LNCaP clone FGC (cell line): Measurements from ENCODE around the gene PLA2R1.

Experiments
- DNase-seq: peaks from one replicate; pipeline ENCODE4 v3.0.0-alpha.2; 2011; ENCODE audit warnings: low read depth
- H3K4me3 ChIP-seq: 2 replicates; pipeline ENCODE4 v1.5.1; 2011; ENCODE audit warnings: mild to moderate bottlenecking, low read depth, low read length, control low read depth
- TF ChIP-seq, protein P1 (sequence below): IDR thresholded peaks from 2 replicates; pipeline ENCODE4 v1.5.1; 2012; ENCODE audit warnings: mild to moderate bottlenecking; ENCODE audit not compliant: control insufficient read depth, insufficient read depth; ENCODE audit errors: extremely low read depth

The PLA2R1 gene

DNA sequence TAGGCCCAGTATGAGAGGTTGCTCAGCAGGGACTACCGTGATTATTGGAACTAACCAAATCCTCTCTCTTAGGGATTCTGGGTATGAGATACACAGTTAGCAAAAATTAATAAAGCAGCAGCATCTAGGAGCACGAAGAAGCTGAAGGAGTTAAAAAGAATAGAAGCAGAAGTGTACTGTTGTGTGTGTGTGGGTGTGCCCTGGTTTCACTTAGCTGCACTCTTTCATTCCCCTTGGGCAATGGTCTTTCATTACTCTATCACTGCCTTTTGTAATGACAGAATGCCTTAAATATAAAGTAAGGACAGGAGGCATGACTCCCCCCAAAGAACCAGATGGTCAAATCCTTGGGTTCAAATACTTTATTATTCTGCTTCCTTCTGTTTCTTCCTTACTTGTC, 148.5 kb downstream of the PLA2R1 start:
- no peak for DNase-seq
- H3K4me3 ChIP-seq: no peak overlapping the region
- TF ChIP-seq, protein P1, sequence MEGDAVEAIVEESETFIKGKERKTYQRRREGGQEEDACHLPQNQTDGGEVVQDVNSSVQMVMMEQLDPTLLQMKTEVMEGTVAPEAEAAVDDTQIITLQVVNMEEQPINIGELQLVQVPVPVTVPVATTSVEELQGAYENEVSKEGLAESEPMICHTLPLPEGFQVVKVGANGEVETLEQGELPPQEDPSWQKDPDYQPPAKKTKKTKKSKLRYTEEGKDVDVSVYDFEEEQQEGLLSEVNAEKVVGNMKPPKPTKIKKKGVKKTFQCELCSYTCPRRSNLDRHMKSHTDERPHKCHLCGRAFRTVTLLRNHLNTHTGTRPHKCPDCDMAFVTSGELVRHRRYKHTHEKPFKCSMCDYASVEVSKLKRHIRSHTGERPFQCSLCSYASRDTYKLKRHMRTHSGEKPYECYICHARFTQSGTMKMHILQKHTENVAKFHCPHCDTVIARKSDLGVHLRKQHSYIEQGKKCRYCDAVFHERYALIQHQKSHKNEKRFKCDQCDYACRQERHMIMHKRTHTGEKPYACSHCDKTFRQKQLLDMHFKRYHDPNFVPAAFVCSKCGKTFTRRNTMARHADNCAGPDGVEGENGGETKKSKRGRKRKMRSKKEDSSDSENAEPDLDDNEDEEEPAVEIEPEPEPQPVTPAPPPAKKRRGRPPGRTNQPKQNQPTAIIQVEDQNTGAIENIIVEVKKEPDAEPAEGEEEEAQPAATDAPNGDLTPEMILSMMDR: no peak

DNA sequence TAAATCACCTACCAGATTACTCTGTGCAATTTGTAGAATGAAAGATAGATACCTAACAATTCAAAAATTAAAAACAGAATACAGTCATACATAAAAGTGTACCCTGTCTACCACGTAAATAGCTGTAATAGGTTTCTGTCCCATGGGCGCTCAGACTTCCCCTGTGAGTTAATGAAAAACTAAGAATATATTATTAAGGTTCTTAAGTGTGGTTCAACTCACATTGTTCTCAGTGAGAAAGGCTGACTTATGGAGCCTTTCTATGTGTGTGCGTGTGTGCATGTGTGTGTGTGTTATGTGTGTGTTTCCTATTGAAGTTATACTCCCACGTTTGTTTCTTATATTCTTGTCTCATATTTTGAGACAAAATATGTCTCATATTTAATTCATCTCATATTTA, 149.8 kb downstream of the PLA2R1 start:
- H3K4me3 ChIP-seq: no peak overlapping the region
- TF ChIP-seq, protein P1: no peak
- no peak for DNase-seq

DNA sequence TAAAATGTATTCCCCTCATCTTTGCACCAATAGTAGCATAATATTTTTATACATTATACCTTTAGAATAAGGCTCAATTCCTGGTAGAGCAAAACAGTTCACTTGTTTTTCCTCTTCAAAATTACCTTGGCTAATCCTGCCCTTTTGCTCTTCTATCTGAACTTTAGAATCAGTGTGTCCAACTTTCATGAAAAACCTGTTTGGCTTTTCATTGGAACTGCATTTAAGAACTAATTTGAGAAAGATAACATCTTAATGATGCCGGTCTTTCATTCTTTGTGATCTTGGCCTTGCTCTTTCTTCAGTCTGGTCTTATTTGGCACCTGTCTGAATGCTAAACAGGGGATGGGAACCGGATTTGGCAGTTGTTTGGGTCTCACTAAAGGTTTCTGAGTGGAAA, 151.5 kb downstream of the PLA2R1 start:
- TF ChIP-seq, protein P1: no peak
- no peak for DNase-seq
- no peak overlapping the region for H3K4me3 ChIP-seq

DNA sequence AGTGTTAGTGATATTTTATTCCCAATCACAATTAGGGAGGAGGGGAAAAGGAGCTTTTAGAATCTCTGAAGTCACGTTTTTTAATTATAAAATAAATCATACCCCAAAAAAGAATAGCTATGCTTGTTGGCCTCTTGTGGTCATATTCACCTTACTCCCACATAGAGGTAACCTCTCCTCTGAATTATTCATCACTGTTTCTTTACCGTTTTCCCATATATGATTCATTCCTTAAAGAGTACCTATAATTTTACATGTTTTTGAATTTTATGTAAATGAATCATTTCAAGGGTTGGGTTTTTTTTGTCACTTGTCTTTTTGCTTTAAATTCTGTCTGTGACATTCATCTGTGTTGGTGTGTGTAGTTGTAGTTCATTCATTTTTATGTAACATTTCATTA, 153.8 kb downstream of the PLA2R1 start:
- TF ChIP-seq, protein P1: no peak
- no peak overlapping the region for H3K4me3 ChIP-seq

DNA sequence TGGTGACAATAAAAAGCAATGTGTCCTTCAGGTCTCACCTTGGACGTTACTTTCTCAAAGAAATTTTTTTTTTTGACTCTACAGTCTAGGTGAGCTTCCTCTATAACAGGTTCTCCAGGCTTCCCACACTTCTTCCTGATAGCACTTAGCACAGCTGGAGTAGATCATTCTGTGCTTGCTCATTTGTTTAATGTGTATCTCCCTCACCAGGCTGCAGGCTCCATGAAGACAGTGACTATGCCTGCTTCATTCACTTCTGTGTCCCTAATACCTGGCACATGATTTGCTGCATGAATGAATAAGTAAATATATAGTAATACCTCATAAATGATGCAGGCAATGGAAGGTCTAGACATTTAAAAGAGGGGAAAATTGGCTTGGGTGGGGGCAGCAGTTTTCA, 154.5 kb downstream of the PLA2R1 start:
- TF ChIP-seq, protein P1: no peak
- peak; percentile 91 for DNase-seq

More for the DNA sequence above, 153.8 kb downstream of the PLA2R1 start:
- DNase-seq: no peak

DNA sequence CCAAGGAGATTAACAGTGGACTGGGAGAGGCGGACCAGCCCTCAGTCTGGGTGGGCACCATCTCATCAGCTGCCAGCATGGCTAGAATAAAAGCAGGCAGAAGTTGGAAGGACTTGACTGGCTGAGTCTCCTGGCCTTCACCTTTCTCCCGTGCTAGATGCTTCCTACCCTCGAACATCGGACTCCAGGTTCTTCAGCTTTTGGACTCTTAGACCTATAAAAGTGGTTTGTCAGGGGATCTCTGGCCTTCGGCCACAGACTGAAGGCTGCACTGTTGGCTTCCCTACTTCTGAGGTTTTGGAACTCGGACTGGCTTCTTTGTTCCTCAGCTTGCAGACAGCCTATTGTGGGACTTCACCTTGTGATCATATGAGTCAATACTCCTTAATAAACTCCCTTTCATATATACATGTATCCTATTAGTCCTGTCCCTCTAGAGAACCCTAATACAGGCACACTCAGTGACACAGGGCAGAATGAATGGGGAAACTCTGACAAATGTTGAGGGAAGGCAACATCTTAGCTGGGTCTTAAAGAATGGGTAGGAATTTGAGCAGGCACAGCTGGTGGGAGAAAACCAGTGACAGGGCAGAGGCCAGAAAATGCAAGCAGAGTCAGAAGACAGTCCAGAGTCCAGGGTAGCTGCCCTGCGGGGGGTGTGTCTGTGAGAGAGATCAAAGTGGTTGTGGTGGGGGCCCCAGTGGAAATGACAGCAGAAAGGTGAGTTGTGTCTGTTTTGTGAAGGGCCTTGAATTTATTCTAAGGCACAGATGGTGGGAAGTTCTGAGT, 156.3 kb downstream of the PLA2R1 start:
- no peak for DNase-seq
- TF ChIP-seq, protein P1: no peak
- no peak overlapping the region for H3K4me3 ChIP-seq

More for the DNA sequence above, 154.5 kb downstream of the PLA2R1 start:
- H3K4me3 ChIP-seq: no peak overlapping the region

DNA sequence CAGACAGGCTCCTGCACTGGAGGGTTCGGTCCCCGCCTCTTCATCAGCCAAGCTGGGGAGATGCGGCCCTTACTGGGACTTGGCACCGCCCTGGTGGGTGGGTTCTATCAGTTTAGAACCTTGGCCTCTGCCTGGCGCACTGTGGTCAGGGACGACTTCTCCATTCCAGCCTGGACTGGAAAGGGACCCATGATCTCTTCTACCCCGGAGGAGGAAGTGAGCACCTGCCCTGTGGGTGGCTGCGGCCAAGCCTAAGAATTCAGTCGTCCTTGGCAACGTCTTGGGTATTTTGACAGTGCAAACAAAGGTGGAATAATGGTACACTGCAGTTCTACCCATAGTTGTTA, 157.5 kb downstream of the PLA2R1 start:
- no peak for DNase-seq
- TF ChIP-seq, protein P1: no peak

More for the DNA sequence above, 157.5 kb downstream of the PLA2R1 start:
- H3K4me3 ChIP-seq: no peak overlapping the region
